NB4 (cell line): Measurements from ENCODE around the gene AANAT.

Source experiments
- DNase-seq: peaks from one replicate; pipeline ENCODE4 v3.0.0; 2010; ENCODE audit warnings: low read depth
- H3K4me3 ChIP-seq: one replicate; pipeline ENCODE4 v1.5.1; 2011; ENCODE audit warnings: mild to moderate bottlenecking, low read depth, low read length, moderate library complexity
- MYC ChIP-seq: IDR thresholded peaks from 2 replicates; pipeline ENCODE4 v1.6.1; 2011; ENCODE audit warnings: low read depth, low read length
- POLR2A ChIP-seq: IDR thresholded peaks from 2 replicates; pipeline ENCODE4 v1.6.1; 2011; ENCODE audit warnings: mild to moderate bottlenecking; ENCODE audit not compliant: insufficient read length; ENCODE audit errors: extremely low read depth
- TF ChIP-seq, protein P1 (sequence below): IDR thresholded peaks from one replicate; pipeline ENCODE4 v1.5.1; 2012; ENCODE audit warnings: low read depth, low read length
- TF ChIP-seq, protein P2 (sequence below): IDR thresholded peaks from 2 replicates; pipeline ENCODE4 v1.6.1; 2011; ENCODE audit warnings: low read depth, low read length

Gene AANAT

DNA sequence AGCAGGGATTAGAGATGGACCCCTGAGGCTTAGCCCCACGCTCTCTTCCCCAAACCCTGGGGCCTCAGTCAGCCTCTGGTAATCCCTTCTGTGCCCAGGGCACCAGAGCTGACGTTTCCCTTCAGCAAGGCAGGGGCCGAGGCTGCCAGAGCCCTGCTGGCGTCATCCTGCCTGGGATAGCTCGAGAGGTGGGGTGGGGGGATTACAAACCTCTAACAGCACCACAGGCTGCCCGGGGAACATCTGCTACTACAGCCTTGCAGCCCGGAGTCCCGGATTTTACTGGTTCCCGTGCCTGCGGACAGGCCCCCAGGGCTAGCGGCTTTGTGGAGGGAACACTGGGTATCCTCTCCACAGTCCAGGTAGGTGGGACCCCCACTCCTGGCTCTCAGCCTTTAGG is at the start of gene AANAT:
Gene AANAT, plus strand, starts transcription at position 238 of the 400 bp plus-strand sequence. CDS start 1,144 bp downstream, outside the sequence.
- H3K4me3 ChIP-seq = no peak within 1 kb of the TSS
- no peak for DNase-seq
- TF ChIP-seq, protein P1, sequence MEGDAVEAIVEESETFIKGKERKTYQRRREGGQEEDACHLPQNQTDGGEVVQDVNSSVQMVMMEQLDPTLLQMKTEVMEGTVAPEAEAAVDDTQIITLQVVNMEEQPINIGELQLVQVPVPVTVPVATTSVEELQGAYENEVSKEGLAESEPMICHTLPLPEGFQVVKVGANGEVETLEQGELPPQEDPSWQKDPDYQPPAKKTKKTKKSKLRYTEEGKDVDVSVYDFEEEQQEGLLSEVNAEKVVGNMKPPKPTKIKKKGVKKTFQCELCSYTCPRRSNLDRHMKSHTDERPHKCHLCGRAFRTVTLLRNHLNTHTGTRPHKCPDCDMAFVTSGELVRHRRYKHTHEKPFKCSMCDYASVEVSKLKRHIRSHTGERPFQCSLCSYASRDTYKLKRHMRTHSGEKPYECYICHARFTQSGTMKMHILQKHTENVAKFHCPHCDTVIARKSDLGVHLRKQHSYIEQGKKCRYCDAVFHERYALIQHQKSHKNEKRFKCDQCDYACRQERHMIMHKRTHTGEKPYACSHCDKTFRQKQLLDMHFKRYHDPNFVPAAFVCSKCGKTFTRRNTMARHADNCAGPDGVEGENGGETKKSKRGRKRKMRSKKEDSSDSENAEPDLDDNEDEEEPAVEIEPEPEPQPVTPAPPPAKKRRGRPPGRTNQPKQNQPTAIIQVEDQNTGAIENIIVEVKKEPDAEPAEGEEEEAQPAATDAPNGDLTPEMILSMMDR = no peak
- no peak for TF ChIP-seq POLR2A
- no peak for TF ChIP-seq MYC
- TF ChIP-seq, protein P2, sequence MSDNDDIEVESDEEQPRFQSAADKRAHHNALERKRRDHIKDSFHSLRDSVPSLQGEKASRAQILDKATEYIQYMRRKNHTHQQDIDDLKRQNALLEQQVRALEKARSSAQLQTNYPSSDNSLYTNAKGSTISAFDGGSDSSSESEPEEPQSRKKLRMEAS = no peak

DNA sequence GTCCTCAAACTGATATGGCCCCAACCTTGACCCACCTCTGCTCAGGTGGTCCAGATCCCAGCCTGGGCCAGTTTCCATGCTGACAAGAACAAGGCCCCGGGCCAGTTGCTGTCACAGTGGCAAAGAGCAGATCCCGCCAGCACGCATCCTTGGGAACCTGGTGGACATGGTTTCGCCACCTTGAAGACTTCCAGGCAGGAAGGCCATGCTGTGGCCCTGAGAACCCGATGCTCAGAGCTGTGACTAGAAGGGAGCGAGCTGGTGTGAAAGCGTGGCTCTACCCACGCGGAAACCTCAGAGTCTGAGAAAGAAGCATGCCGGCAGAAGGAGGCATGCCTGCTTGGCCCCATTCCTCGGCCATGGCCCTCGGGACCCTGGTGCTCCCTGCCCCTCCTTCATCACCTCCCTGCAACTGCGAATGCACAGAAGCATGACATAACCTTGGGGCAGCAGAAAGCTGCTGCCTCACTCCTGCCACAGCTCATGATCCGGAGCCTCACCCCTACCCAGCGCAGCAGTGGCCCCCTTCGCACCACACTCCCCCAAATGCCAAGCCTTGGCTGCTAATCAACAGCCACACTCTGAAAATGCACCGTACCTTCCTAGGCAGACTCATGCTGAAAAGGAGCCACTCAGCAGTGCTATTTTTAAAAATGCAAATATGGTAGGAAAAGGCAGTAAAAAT is 47.7 kb upstream of the AANAT start:
- no peak overlapping the region for H3K4me3 ChIP-seq
- TF ChIP-seq, protein P2 = no peak
- TF ChIP-seq, protein P1 = no peak
- no peak for TF ChIP-seq MYC
- no peak for TF ChIP-seq POLR2A
- no peak for DNase-seq

DNA sequence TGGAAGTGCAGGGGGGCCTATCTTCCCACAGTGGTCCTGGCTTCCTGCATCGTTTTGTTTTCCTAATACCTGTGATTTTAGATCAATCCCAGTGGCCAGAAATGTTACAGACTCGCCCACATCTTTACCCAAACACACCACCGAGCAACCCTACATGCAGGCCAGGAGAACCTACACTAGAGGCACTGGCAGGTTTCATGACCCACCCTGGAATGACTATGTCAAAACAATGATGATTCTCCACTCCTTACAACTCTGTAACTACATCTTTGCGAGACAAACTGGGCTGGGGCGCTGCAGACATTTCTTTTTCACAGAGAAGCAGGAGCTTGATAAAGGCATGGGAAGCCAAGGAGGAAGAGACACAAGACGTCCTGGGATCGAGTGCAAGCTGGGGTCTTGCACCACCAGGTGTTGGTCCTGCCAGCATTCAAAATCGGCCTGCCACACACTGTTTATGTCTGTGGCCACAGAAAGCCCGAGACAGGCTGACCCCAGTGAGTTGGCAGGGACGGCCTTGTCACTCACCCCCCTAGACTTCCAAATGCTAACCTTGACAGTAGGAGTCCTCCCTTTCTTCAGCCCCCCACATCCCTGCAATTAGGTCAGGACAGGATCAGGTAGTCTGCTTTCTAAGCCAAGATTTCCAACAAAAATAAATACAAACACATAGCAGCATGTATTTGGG is 46.9 kb upstream of the AANAT start:
- TF ChIP-seq, protein P1 = no peak
- TF ChIP-seq POLR2A = no peak
- TF ChIP-seq MYC = no peak
- TF ChIP-seq, protein P2 = no peak
- no peak overlapping the region for H3K4me3 ChIP-seq
- no peak for DNase-seq

DNA sequence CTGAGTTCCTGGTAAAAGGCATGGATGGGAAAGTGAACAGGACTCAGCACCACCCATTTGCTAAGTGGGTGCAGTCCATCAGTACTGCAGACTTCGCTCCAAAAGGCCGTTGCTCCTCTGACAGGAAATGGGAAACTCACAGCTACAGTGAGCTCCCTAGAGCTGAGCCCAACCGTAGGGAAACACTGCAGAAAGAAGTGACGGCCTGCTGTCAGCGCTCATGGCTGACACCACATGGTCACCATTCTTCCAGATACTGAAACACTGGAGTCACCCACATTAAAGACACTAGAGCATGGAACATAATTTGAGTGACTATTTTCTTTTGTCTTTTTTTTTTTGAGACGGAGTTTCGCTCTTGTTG is 46.4 kb upstream of the AANAT start:
- TF ChIP-seq, protein P2 = no peak
- no peak for TF ChIP-seq MYC
- no peak for TF ChIP-seq POLR2A
- TF ChIP-seq, protein P1 = no peak
- DNase-seq = no peak
- no peak overlapping the region for H3K4me3 ChIP-seq

DNA sequence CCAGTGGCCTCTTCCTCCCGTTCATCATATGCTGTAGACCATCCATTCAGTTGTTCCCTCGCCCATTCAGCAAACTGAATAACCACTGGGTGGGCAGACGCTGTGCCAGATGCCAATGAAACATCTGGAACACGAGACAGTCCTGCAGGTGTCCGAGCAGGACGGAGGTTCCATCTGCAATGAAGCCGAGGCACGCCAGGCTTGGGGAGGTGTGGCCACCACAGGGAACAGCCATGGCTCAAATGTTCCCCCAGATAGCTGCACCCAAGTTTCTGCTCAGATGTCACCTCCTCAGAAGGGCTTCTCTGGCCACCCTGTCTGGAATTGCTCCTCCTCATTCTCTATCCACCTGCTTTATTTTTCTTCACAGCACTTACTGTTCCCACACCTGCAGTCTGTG is 45.0 kb upstream of the AANAT start:
- H3K4me3 ChIP-seq = no peak overlapping the region
- TF ChIP-seq POLR2A (no peak), MYC (no peak)
- TF ChIP-seq, protein P1 = no peak
- TF ChIP-seq, protein P2 = no peak
- no peak for DNase-seq
